PC-3 (cell line): Measurements from ENCODE around the gene POMC.

Experiments used
- EZH2 ChIP-seq: fragments of 300-600 bp; sonication (generic); IDR thresholded peaks from one replicate; pipeline ENCODE4 v1.6.1; 2017; ENCODE audit warnings: antibody characterized with exemption, mild to moderate bottlenecking, low read length; ENCODE audit not compliant: unreplicated experiment
- EZH2phosphoT487 ChIP-seq: fragments of 300-600 bp; sonication (generic); IDR thresholded peaks from 2 replicates; pipeline ENCODE4 v1.6.1; 2018; ENCODE audit warnings: mild to moderate bottlenecking, antibody characterized with exemption, low read length, borderline replicate concordance
- TF ChIP-seq, protein P1 (sequence below): fragments of 300-600 bp; sonication (generic); conservative IDR thresholded peaks from 2 replicates; pipeline ENCODE4 v1.5.1; 2017; ENCODE audit warnings: antibody characterized with exemption, low read depth, mild to moderate bottlenecking, low read length

DNA sequence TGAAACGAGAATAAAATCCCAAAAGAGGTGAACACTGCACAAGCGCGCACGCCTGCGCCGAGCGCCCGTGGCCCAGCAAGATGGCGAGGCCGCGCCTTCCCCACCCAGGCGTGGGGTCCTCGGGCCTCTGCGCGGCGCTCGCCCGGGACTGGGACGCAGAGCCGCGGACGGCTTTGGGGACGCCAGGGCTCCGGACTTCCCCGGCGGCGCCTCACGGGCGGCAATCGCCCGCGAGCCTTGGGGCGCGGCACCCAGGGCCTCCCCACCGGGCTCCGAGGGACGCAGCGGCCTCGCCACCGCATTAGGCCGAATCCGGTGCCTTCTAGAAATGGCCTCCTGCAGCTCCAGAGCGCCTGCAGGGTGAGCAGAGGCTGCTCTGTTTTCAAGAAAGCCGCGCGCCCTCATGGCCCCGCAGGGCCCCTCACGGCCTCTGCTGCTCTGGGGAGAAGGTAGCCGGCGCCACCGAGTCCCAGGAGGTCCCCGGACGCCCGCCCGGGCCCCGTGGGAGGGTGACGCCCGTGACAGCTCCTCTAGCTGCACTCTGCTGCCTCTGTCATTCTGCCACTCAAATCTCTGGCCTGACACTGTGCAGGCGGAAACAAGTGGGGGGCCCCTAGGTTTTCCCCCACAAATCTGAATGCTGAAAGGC lies 35.9 kb upstream of the POMC start:
- TF ChIP-seq EZH2 (no peak), EZH2phosphoT487 (no peak)
- TF ChIP-seq, protein P1, sequence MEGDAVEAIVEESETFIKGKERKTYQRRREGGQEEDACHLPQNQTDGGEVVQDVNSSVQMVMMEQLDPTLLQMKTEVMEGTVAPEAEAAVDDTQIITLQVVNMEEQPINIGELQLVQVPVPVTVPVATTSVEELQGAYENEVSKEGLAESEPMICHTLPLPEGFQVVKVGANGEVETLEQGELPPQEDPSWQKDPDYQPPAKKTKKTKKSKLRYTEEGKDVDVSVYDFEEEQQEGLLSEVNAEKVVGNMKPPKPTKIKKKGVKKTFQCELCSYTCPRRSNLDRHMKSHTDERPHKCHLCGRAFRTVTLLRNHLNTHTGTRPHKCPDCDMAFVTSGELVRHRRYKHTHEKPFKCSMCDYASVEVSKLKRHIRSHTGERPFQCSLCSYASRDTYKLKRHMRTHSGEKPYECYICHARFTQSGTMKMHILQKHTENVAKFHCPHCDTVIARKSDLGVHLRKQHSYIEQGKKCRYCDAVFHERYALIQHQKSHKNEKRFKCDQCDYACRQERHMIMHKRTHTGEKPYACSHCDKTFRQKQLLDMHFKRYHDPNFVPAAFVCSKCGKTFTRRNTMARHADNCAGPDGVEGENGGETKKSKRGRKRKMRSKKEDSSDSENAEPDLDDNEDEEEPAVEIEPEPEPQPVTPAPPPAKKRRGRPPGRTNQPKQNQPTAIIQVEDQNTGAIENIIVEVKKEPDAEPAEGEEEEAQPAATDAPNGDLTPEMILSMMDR = no peak
